Small intestine (tissue), 7 donors: ENCODE measurements around the gene PRKAG2. TPM values are rescaled to one million over a fixed set of nuclear protein-coding genes. Genes with fewer than 3 reads are reported as not detected.

Experiments
- DNase-seq, 2 donors: peaks; one replicate each; pipeline versions ENCODE4 v3.0.0 to v3.0.0-alpha.2; 2013
- FAIRE-seq: peaks from 2 replicates; lab custom pipeline; 2012; peaks lifted over from hg19 to GRCh38; lab: Jason Lieb, UNC
- H3K27ac ChIP-seq, 3 donors: one replicate each; pipeline ENCODE4 v1.5.1; 2013; ENCODE audit warnings: low read length in 2 of 3, mild to moderate bottlenecking in 2 of 3, control low read depth in 1 of 3, inconsistent platforms in 1 of 3, low read depth in 1 of 3, moderate library complexity in 1 of 3
- H3K27me3 ChIP-seq, 3 donors: one replicate each; pipeline ENCODE4 v1.6.1; 2013; ENCODE audit warnings: low read length in 3 of 3, inconsistent platforms in 1 of 3; ENCODE audit not compliant: control insufficient read depth in 3 of 3, insufficient read depth in 3 of 3
- H3K36me3 ChIP-seq, 3 donors: one replicate each; pipeline ENCODE4 v1.6.1; 2013; ENCODE audit warnings: low read length in 3 of 3, inconsistent platforms in 1 of 3, low read depth in 1 of 3, mild to moderate bottlenecking in 1 of 3, moderate library complexity in 1 of 3; ENCODE audit not compliant: control insufficient read depth in 3 of 3, insufficient read depth in 2 of 3
- H3K4me1 ChIP-seq, 3 donors: one replicate each; pipeline ENCODE4 v1.6.1; 2013; ENCODE audit warnings: low read length in 2 of 3, inconsistent platforms in 1 of 3, low read depth in 1 of 3, mild to moderate bottlenecking in 1 of 3, moderate library complexity in 1 of 3; ENCODE audit not compliant: control insufficient read depth in 3 of 3, insufficient read depth in 2 of 3
- H3K4me3 ChIP-seq, 3 donors: one replicate each; pipeline ENCODE4 v1.5.1; 2013; ENCODE audit warnings: low read length in 3 of 3, control low read depth in 1 of 3, inconsistent platforms in 1 of 3, low read depth in 1 of 3, mild to moderate bottlenecking in 1 of 3, moderate library complexity in 1 of 3
- H3K9me3 ChIP-seq, 2 donors: one replicate each; pipeline ENCODE4 v1.6.1; 2013; ENCODE audit warnings: low read depth in 1 of 2, low read length in 1 of 2; ENCODE audit not compliant: control insufficient read depth in 2 of 2, insufficient read depth in 1 of 2
- WGBS, 3 donors: extraction: QIAGEN DNeasy Blood & Tissue Kit; methylation state at CpG; one replicate each; pipeline ENCODE4 v1.1.7; 2013; 5-methylcytosine and 5-hydroxymethylcytosine counted together
- polyA plus RNA-seq, 4 donors: library from polyadenylated mRNA; stranded (reverse) in 3 of 4; unstranded in 1 of 4; fragments of 200-250 nt in 3 of 4; fragments of 120-200 nt in 1 of 4; gene quantifications; one replicate each; pipeline versions ENCODE4 v1.2.1 to v1.2.3, GENCODE V29; 2013
- donor health status: healthy with polysubstance abuse.
- donor health status: control.
- donor health status: control.
- donor health status: Bipolar disorder and iron deficiency.
- donor health status: healthy.

Gene PRKAG2
- polyA plus RNA-seq, 4 donors = 26.3 to 57.9 (median 49.4) TPM

GRCh38 chr7:151838072-151838471 lies 38.8 kb downstream of the PRKAG2 start:
- H3K4me3 ChIP-seq = peak overlapping the region in 1 of 3 donors; percentile 16

GRCh38 chr7:151837285-151838042 lies 39.5 kb downstream of the PRKAG2 start:
- DNase-seq (peak in 1 of 2 donors; percentile 46), FAIRE-seq (no peak)
- Histone ChIP-seq H3K36me3 (peaks cover 0 to 65% (median 0%) of the 10 kb centered on the region in 3 donors), H3K4me3 (peak overlapping the region in 1 of 3 donors; percentile 16), H3K9me3 (no peaks in the 10 kb centered on the region), H3K27me3 (no peaks in the 10 kb centered on the region), H3K27ac (no peak overlapping the region), H3K4me1 (peaks cover 0 to 17% (median 0%) of the 10 kb centered on the region in 3 donors)
- WGBS, 3 donors = 68 to 82% (median 76%) methylated on average over 25 of the region's 25 CpGs

More at GRCh38 chr7:151838072-151838471, 38.8 kb downstream of the PRKAG2 start:
- peaks cover 0 to 17% (median 0%) of the 10 kb centered on the region in 3 donors for H3K4me1 ChIP-seq
- 77 to 88% (median 87%) methylated on average over 7 of the region's 7 CpGs for WGBS, 3 donors
- FAIRE-seq (no peak), DNase-seq (no peak)
- no peaks in the 10 kb centered on the region for H3K9me3 ChIP-seq
- peaks cover 0 to 62% (median 0%) of the 10 kb centered on the region in 3 donors for H3K36me3 ChIP-seq
- H3K27ac ChIP-seq = no peak overlapping the region
- no peaks in the 10 kb centered on the region for H3K27me3 ChIP-seq

- H3K4me3 ChIP-seq = no peak overlapping the region
- FAIRE-seq = no peak
- no peak overlapping the region for H3K27ac ChIP-seq
- no peaks in the 10 kb centered on the region for H3K27me3 ChIP-seq
- peaks cover 0 to 70% (median 0%) of the 10 kb centered on the region in 3 donors for H3K36me3 ChIP-seq
- no peaks in the 10 kb centered on the region for H3K9me3 ChIP-seq
- WGBS, 3 donors = 79 to 96% (median 88%) methylated on average over 12 of the region's 12 CpGs
- DNase-seq = no peak
- peaks cover 0 to 17% (median 0%) of the 10 kb centered on the region in 3 donors for H3K4me1 ChIP-seq
Observed at GRCh38 chr7:151836927-151837205, 40.0 kb downstream of the PRKAG2 start.

- DNase-seq (no peak), FAIRE-seq (no peak)
- Histone ChIP-seq H3K9me3 (no peaks in the 10 kb centered on the region), H3K4me3 (no peak overlapping the region), H3K27ac (no peak overlapping the region), H3K4me1 (peaks cover 0 to 17% (median 0%) of the 10 kb centered on the region in 3 donors), H3K27me3 (no peaks in the 10 kb centered on the region), H3K36me3 (peaks cover 0 to 75% (median 0%) of the 10 kb centered on the region in 3 donors)
- WGBS, 3 donors = 91 to 93% (median 91%) methylated on average over 16 of the region's 16 CpGs
Observed at GRCh38 chr7:151836191-151836926, 40.6 kb downstream of the PRKAG2 start.

- Histone ChIP-seq H3K36me3 (peaks cover 0 to 71% (median 0%) of the 10 kb centered on the region in 3 donors), H3K9me3 (no peaks in the 10 kb centered on the region), H3K4me3 (no peak overlapping the region), H3K4me1 (peaks cover 0 to 17% (median 0%) of the 10 kb centered on the region in 3 donors), H3K27ac (no peak overlapping the region), H3K27me3 (no peaks in the 10 kb centered on the region)
- FAIRE-seq (no peak), DNase-seq (no peak)
- WGBS, 3 donors = 93 to 96% (median 93%) methylated on average over 9 of the region's 9 CpGs
Observed at GRCh38 chr7:151835636-151836035, 41.3 kb downstream of the PRKAG2 start.

GRCh38 chr7:151834271-151835035 lies 42.5 kb downstream of the PRKAG2 start:
- 84 to 88% (median 85%) methylated on average over 22 to 23 of the region's 23 CpGs for WGBS, 3 donors
- Histone ChIP-seq H3K9me3 (no peaks in the 10 kb centered on the region), H3K4me3 (no peak overlapping the region), H3K36me3 (peaks cover 0 to 67% (median 0%) of the 10 kb centered on the region in 3 donors), H3K27ac (no peak overlapping the region), H3K27me3 (no peaks in the 10 kb centered on the region), H3K4me1 (peaks cover 0 to 17% (median 0%) of the 10 kb centered on the region in 3 donors)
- no peak for FAIRE-seq
- DNase-seq = no peak

- H3K27ac ChIP-seq = no peak overlapping the region
- H3K36me3 ChIP-seq = peaks cover 0 to 63% (median 0%) of the 10 kb centered on the region in 3 donors
- no peaks in the 10 kb centered on the region for H3K9me3 ChIP-seq
- FAIRE-seq (no peak), DNase-seq (no peak)
- H3K4me3 ChIP-seq = no peak overlapping the region
- H3K27me3 ChIP-seq = no peaks in the 10 kb centered on the region
- WGBS, 3 donors = 91% methylated on average over 7 of the region's 7 CpGs
- H3K4me1 ChIP-seq = peaks cover 0 to 11% (median 0%) of the 10 kb centered on the region in 3 donors
Observed at GRCh38 chr7:151833691-151834090, 43.2 kb downstream of the PRKAG2 start.

GRCh38 chr7:151833213-151833651 lies 43.7 kb downstream of the PRKAG2 start:
- DNase-seq (no peak), FAIRE-seq (no peak)
- no peaks in the 10 kb centered on the region for H3K9me3 ChIP-seq
- peaks cover 0 to 64% (median 0%) of the 10 kb centered on the region in 3 donors for H3K36me3 ChIP-seq
- no peak overlapping the region for H3K27ac ChIP-seq
- H3K4me1 ChIP-seq = peaks cover 0 to 10% (median 0%) of the 10 kb centered on the region in 3 donors
- no peaks in the 10 kb centered on the region for H3K27me3 ChIP-seq
- no peak overlapping the region for H3K4me3 ChIP-seq
- WGBS, 3 donors = 89 to 92% (median 91%) methylated on average over 14 of the region's 14 CpGs
